ENCODE measurements around the gene VAMP2.

DNA sequence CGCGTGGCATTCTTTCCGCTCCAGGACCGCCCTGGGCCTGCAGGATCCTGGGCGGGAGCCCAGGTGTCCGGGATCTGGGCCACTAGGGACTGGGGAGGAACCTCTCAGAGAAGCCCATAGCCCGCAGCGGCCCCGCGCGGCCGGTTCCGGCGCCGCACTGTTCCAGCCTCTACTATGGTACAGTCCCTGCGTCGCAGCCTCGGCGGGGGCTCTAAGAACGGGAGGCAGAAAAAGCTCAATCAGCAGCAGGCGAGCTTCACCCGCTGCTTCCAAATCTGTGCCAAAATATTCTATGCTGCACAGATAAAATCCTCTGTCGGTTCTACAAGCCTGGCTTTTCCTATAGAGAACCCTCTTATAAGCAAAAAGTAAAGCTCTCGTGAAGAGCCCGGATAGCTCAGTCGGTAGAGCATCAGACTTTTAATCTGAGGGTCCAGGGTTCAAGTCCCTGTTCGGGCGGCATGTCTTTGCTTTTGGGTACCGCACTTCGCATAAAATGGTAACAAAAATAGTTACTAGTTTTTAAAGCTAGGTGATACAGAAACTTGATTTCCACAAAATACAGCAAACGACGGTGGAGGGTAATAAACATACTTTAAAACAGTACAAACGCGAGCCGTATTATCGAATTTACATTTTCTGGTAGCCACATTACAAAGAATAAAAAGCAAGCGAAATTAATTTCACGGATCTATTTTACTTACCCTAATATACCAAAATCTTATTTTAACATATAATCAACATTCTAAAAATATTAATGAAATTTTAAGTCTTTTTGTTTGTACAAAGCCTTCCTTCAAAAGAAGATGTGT is 43.8 kb downstream of the VAMP2 start:
- TF ChIP-seq CTCF (conservative IDR thresholded peaks at IDR 0.05; ENCODE audit: low read length) (peak; percentile 81), EZH2phosphoT487 (IDR thresholded peaks at IDR 0.05; ENCODE audit: borderline replicate concordance) (no peak)

Measured in Loucy (cell line).